Measurements from ENCODE around the gene ANAPC5. TPM values are rescaled to one million over a fixed set of nuclear protein-coding genes. Genes with fewer than 3 reads are reported as not detected.

Gene ANAPC5
- total RNA-seq, 1 donor from 2014 or later: 144 TPM

DNA sequence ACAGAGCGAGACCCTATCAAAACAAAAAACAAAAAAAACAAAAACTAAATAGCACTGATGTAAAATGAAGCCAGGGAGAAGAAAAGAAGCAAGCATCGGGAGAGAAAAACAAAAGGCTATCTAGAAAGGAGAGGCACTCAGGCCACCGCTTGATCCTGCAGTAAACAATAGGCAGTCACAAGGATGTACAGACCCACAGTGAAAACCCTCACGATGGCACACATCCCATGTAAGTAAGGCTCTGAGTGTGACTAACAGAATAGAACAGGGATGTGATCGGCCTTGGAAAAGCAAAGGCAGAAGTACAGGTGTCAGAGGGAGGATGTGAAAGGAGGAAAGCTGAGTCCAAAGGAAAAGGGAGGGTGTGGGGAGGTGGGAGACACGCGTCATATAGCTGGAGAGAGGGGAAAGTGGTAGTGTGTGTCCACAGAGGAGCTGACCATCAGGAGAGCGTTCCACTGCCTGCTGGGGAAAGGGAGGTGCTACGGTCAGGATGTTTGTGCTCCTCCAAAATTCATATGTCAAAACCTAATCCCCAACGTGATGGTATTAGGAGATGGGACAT lies 87.2 kb downstream of the ANAPC5 start:
- no peaks in the 10 kb centered on the region for H3K9me3 Mint-ChIP-seq
- no peaks in the 10 kb centered on the region for H3K27me3 Mint-ChIP-seq (ENCODE audit: insufficient read depth)
- H3K36me3 Mint-ChIP-seq (ENCODE audit: low read depth): peaks cover 24% of the 10 kb centered on the region
- no peaks in the 10 kb centered on the region for H3K4me1 Mint-ChIP-seq (ENCODE audit: low read depth)
- intact Hi-C loops (cut with micrococcal nuclease): no loop called here
- DNase-seq (ENCODE audit: low spot score): no peak
- no peak overlapping the region for H3K4me3 Mint-ChIP-seq
- H3K27ac Mint-ChIP-seq: no peak overlapping the region

- H3K9me3 Mint-ChIP-seq: no peaks in the 10 kb centered on the region
- H3K4me1 Mint-ChIP-seq (ENCODE audit: low read depth): no peaks in the 10 kb centered on the region
- H3K4me3 Mint-ChIP-seq: no peak overlapping the region
- intact Hi-C loops (cut with micrococcal nuclease): no loop called here
- no peak for DNase-seq (ENCODE audit: low spot score)
- H3K27ac Mint-ChIP-seq: no peak overlapping the region
- no peaks in the 10 kb centered on the region for H3K27me3 Mint-ChIP-seq (ENCODE audit: insufficient read depth)
- H3K36me3 Mint-ChIP-seq (ENCODE audit: low read depth): peaks cover 28% of the 10 kb centered on the region
Observed at GRCh38 chr12:121264135-121264534, 88.1 kb downstream of the ANAPC5 start.

DNA sequence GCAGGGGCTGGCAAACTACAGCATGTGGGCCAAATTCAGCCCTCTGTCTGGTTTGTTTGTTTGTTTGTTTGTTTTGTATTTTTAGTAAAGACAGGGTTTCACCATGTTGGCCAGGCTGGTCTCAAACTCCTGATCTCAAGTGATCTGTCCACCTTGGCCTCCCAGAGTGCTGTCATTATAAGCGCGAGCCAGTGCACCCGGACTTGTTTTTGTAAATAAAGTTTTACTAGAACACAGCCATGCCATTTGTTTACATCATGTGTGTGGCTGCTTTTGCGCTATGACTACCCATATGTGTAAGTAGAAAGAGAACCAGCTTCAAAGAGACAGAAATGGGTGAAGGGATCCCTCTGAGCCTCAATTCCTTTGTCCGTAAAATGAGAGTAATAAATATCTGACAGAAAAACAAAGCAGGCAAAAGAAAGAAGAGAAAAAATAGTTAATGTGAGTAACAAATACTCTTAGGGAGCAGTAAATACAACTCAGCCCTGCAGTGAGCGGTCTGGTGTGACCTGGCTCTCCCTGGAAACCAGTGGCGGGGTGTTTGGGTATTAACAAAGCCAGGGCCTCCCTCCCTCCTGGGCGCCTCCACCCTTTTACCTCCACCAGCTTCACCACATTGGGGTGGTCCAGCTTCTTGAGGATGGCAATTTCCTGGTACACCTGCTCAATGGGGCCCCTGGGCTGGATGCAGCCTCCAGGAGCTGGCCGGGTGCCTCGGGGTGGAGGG lies 88.8 kb downstream of the ANAPC5 start:
- no peak overlapping the region for H3K27ac Mint-ChIP-seq
- no peak overlapping the region for H3K4me3 Mint-ChIP-seq
- no peaks in the 10 kb centered on the region for H3K4me1 Mint-ChIP-seq (ENCODE audit: low read depth)
- H3K27me3 Mint-ChIP-seq (ENCODE audit: insufficient read depth): no peaks in the 10 kb centered on the region
- intact Hi-C loops (cut with micrococcal nuclease): no loop called here
- H3K9me3 Mint-ChIP-seq: no peaks in the 10 kb centered on the region
- DNase-seq (ENCODE audit: low spot score): no peak
- peaks cover 35% of the 10 kb centered on the region for H3K36me3 Mint-ChIP-seq (ENCODE audit: low read depth)

GRCh38 chr12:121261398-121261797 lies 90.8 kb downstream of the ANAPC5 start:
- Mint-ChIP-seq H3K27me3 (ENCODE audit: insufficient read depth) (no peaks in the 10 kb centered on the region), H3K4me3 (no peak overlapping the region), H3K36me3 (ENCODE audit: low read depth) (peaks cover 33% of the 10 kb centered on the region), H3K4me1 (ENCODE audit: low read depth) (no peaks in the 10 kb centered on the region), H3K9me3 (no peaks in the 10 kb centered on the region), H3K27ac (no peak overlapping the region)
- intact Hi-C loops (cut with micrococcal nuclease): no loop called here
- DNase-seq (ENCODE audit: low spot score): no peak

- no peaks in the 10 kb centered on the region for H3K4me1 Mint-ChIP-seq (ENCODE audit: low read depth)
- H3K9me3 Mint-ChIP-seq: no peaks in the 10 kb centered on the region
- intact Hi-C loops (cut with micrococcal nuclease): no loop called here
- no peak for DNase-seq (ENCODE audit: low spot score)
- H3K36me3 Mint-ChIP-seq (ENCODE audit: low read depth): peaks cover 37% of the 10 kb centered on the region
- no peak overlapping the region for H3K27ac Mint-ChIP-seq
- H3K27me3 Mint-ChIP-seq (ENCODE audit: insufficient read depth): no peaks in the 10 kb centered on the region
- no peak overlapping the region for H3K4me3 Mint-ChIP-seq
Observed at GRCh38 chr12:121260091-121260490, 92.1 kb downstream of the ANAPC5 start.

GRCh38 chr12:121259074-121259473 lies 93.1 kb downstream of the ANAPC5 start:
- Mint-ChIP-seq H3K27me3 (ENCODE audit: insufficient read depth) (no peaks in the 10 kb centered on the region), H3K27ac (no peak overlapping the region), H3K36me3 (ENCODE audit: low read depth) (peaks cover 42% of the 10 kb centered on the region), H3K4me1 (ENCODE audit: low read depth) (no peaks in the 10 kb centered on the region), H3K4me3 (no peak overlapping the region), H3K9me3 (no peaks in the 10 kb centered on the region)
- no peak for DNase-seq (ENCODE audit: low spot score)
- intact Hi-C loops (cut with micrococcal nuclease): no loop called here

Other genes with a start within 250 kb of the ANAPC5 start
- gene P2RX7, start 219.5 kb downstream of the ANAPC5 start, total RNA-seq: 7.3 and 8.0 TPM in 2 replicates
- 22.8 and 25.3 TPM in 2 replicates for gene P2RX4, start 142.3 kb downstream of the ANAPC5 start, total RNA-seq
- gene CAMKK2, start 55.7 kb downstream of the ANAPC5 start, total RNA-seq: 38.1 and 41.0 TPM in 2 replicates
- gene RNF34, start 47.7 kb upstream of the ANAPC5 start, total RNA-seq: 80.6 and 83.7 TPM in 2 replicates
- 58.1 and 60.1 TPM in 2 replicates for gene KDM2B, start 228.6 kb upstream of the ANAPC5 start, total RNA-seq